HS-27A (cell line): ENCODE measurements around the gene PDZRN3.

Experiments used
- DNase-seq: peaks from one replicate; pipeline ENCODE4 v3.0.0-alpha.2; 2012; ENCODE audit warnings: low read depth, missing footprints

The PDZRN3 gene

GRCh38 chr3:73415118-73415517, 209.6 kb downstream of the PDZRN3 start:
- no peak for DNase-seq

GRCh38 chr3:73413619-73414018, 211.1 kb downstream of the PDZRN3 start:
- DNase-seq, result no peak

- DNase-seq, result no peak
Observed at GRCh38 chr3:73411993-73412392, 212.7 kb downstream of the PDZRN3 start.

GRCh38 chr3:73411545-73411944, 213.2 kb downstream of the PDZRN3 start:
- no peak for DNase-seq

GRCh38 chr3:73409138-73409763, 215.5 kb downstream of the PDZRN3 start:
- no peak for DNase-seq

- DNase-seq, result no peak
Observed at GRCh38 chr3:73408634-73409033, 216.1 kb downstream of the PDZRN3 start.

GRCh38 chr3:73407577-73407976, 217.2 kb downstream of the PDZRN3 start:
- DNase-seq, result no peak

- DNase-seq, result no peak
Observed at GRCh38 chr3:73405853-73406252, 218.9 kb downstream of the PDZRN3 start.

- DNase-seq, result no peak
Observed at GRCh38 chr3:73405000-73405399, 219.7 kb downstream of the PDZRN3 start.

GRCh38 chr3:73404435-73404834, 220.3 kb downstream of the PDZRN3 start:
- no peak for DNase-seq

GRCh38 chr3:73403444-73403843, 221.3 kb downstream of the PDZRN3 start:
- no peak for DNase-seq

- no peak for DNase-seq
Observed at GRCh38 chr3:73401616-73402279, 223.0 kb downstream of the PDZRN3 start.

- no peak for DNase-seq
Observed at GRCh38 chr3:73401059-73401458, 223.7 kb downstream of the PDZRN3 start.

GRCh38 chr3:73399666-73400253, 225.0 kb downstream of the PDZRN3 start:
- DNase-seq, result no peak

GRCh38 chr3:73399106-73399505, 225.6 kb downstream of the PDZRN3 start:
- DNase-seq, result no peak

- DNase-seq, result no peak
Observed at GRCh38 chr3:73398084-73398483, 226.7 kb downstream of the PDZRN3 start.

GRCh38 chr3:73394240-73394639, 230.5 kb downstream of the PDZRN3 start:
- no peak for DNase-seq

- DNase-seq, result no peak
Observed at GRCh38 chr3:73393005-73393404, 231.7 kb downstream of the PDZRN3 start.

- no peak for DNase-seq
Observed at GRCh38 chr3:73391984-73392383, 232.8 kb downstream of the PDZRN3 start.

- DNase-seq, result no peak
Observed at GRCh38 chr3:73389928-73390327, 234.8 kb downstream of the PDZRN3 start.

GRCh38 chr3:73389117-73389813, 235.5 kb downstream of the PDZRN3 start:
- no peak for DNase-seq

- DNase-seq, result no peak
Observed at GRCh38 chr3:73385568-73385967, 239.2 kb downstream of the PDZRN3 start.
